ENCODE measurements around the gene SLC16A5. TPM values are rescaled to one million over a fixed set of nuclear protein-coding genes. Genes with fewer than 3 reads are reported as not detected.
A peak's percentile ranks its signal among the peaks of the same experiment; 100 is the strongest.
"Not testable (repeated sequence)": the region's sequence is repeated elsewhere in the genome, so short reads cannot be mapped to it uniquely, and the experiment has no call there.

The SLC16A5 gene
- polyA plus RNA-seq, 1 donor: 25.5 TPM

DNA sequence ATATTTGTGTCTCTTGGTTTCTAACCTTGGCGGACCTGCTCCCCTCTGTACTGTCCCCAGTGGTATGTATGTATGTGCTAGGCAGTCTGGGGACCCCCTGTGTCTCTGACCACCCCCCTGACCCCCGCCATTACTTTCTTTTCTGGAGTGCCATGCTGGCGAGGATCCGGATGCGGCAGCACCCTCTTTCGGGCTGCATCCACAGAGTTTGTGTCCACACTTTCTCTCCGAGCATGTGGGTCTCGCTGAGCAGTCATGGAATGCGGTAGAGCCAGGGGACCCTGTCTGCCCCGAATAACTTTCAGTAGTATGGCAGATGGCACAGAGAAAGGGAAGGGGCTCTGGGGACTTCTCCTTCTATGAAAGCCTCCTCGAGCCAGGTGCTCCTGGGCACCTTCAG lies 23.7 kb upstream of the SLC16A5 start:
- Histone ChIP-seq H3K4me3 (ENCODE audit: low read length) (no peak overlapping the region), H3K4me1 (ENCODE audit: control insufficient read depth, insufficient read depth, low read length) (no peaks in the 10 kb centered on the region), H3K9me3 (ENCODE audit: control insufficient read depth, low read depth, low read length) (no peaks in the 10 kb centered on the region), H3K36me3 (ENCODE audit: control insufficient read depth, insufficient read depth, low read length) (peaks cover 51% of the 10 kb centered on the region), H3K27ac (ENCODE audit: low read length) (no peak overlapping the region), H3K27me3 (ENCODE audit: control insufficient read depth, insufficient read depth, low read length) (no peaks in the 10 kb centered on the region)
- no peak for DNase-seq
- WGBS (ENCODE audit: insufficient coverage, low lambda C conversion rate): no CpG with 5 or more reads among the region's 11 CpGs

DNA sequence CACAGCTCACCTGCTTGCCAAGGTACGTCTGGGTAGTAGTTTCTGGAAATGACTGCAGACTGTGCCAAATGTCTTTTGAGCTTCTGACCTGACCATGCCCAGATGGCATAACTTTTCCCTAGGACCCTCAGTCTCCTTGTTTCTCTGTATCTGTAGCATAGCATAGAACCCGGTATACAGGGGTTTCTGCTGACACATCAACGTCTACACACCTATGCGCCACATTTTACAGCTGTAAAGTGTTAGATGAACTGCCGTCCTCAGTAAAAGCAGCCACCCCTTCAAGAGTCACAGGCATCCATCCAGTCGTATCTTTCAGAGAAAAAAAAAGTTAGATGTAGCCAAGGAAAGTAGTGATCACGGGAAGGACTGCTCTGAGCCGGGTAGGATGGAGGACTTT lies 23.3 kb upstream of the SLC16A5 start:
- Histone ChIP-seq H3K4me1 (ENCODE audit: control insufficient read depth, insufficient read depth, low read length) (no peaks in the 10 kb centered on the region), H3K36me3 (ENCODE audit: control insufficient read depth, insufficient read depth, low read length) (peaks cover 49% of the 10 kb centered on the region), H3K27ac (ENCODE audit: low read length) (no peak overlapping the region), H3K9me3 (ENCODE audit: control insufficient read depth, low read depth, low read length) (no peaks in the 10 kb centered on the region), H3K4me3 (ENCODE audit: low read length) (no peak overlapping the region), H3K27me3 (ENCODE audit: control insufficient read depth, insufficient read depth, low read length) (no peaks in the 10 kb centered on the region)
- WGBS (ENCODE audit: insufficient coverage, low lambda C conversion rate): no CpG with 5 or more reads among the region's 8 CpGs
- no peak for DNase-seq

DNA sequence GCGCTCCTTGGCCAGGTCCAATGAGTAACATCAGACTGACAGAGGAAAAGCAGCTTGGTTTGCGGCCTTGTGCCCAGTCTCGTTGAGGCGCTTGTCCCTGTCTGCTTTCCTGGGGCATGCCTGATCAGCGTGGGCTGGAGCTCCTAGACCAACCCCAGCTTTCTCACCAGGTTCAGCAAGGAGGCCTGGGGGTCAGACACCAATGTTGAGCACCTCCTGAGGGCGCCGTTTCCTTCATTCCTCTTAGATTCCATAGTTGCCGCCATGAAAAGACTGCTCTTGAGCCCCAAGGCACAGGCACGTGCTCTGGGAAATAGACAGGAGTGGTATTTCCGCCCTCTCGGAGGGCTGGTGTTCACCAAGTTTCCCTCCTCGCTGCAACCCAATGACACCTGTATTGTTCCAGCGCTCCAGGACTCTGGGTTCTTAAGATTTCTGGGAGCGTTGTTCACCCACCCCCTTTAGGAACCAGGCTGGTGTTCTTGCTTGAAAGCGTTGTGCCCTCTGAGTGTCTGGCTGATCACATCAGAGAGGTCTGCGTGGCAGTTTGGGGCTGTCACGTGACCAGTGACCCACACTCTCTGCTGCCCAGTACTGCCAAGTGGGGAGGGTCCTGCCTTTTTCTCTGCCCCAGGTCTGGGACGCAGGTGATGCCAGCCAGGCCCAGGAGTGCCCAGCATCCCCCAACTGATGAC lies 22.7 kb upstream of the SLC16A5 start:
- no peaks in the 10 kb centered on the region for H3K4me1 ChIP-seq (ENCODE audit: control insufficient read depth, insufficient read depth, low read length)
- no peaks in the 10 kb centered on the region for H3K9me3 ChIP-seq (ENCODE audit: control insufficient read depth, low read depth, low read length)
- H3K4me3 ChIP-seq (ENCODE audit: low read length): no peak overlapping the region
- no peak overlapping the region for H3K27ac ChIP-seq (ENCODE audit: low read length)
- H3K27me3 ChIP-seq (ENCODE audit: control insufficient read depth, insufficient read depth, low read length): no peaks in the 10 kb centered on the region
- H3K36me3 ChIP-seq (ENCODE audit: control insufficient read depth, insufficient read depth, low read length): peaks cover 47% of the 10 kb centered on the region
- DNase-seq: no peak
- no CpG with 5 or more reads among the region's 18 CpGs for WGBS (ENCODE audit: insufficient coverage, low lambda C conversion rate)

DNA sequence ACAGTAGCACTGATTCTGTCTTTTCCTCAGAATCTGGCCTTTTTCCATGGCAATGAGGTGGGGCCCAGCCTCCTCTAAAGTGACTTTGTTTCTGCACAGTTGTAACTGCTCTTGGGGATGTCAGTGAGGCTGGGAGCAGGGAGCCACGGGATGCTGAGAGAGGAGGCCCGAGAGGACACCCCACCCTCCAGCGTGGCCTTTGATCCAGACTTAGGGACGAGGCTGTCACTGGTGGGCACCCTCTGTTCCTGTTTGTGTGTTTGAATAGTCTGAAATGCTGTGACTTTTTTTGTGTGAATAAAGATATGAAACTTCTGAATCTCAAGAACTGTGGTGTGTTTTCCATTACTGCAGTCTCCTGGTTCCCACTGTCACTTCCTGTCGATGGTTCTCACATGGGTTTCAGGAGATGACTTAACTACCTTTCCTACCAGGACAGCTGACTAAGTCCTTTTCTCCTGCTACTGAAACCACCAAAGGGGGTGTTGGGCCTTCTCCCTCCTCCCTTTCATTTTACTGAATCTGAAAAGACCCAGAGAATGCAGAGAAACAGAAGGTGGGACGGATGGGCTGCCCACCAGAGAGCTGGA lies 22.1 kb upstream of the SLC16A5 start:
- Histone ChIP-seq H3K36me3 (ENCODE audit: control insufficient read depth, insufficient read depth, low read length) (peaks cover 46% of the 10 kb centered on the region), H3K27ac (ENCODE audit: low read length) (peak overlapping the region; percentile 52), H3K9me3 (ENCODE audit: control insufficient read depth, low read depth, low read length) (no peaks in the 10 kb centered on the region), H3K27me3 (ENCODE audit: control insufficient read depth, insufficient read depth, low read length) (no peaks in the 10 kb centered on the region), H3K4me1 (ENCODE audit: control insufficient read depth, insufficient read depth, low read length) (no peaks in the 10 kb centered on the region), H3K4me3 (ENCODE audit: low read length) (no peak overlapping the region)
- no CpG with 5 or more reads among the region's 6 CpGs for WGBS (ENCODE audit: insufficient coverage, low lambda C conversion rate)
- DNase-seq: no peak

DNA sequence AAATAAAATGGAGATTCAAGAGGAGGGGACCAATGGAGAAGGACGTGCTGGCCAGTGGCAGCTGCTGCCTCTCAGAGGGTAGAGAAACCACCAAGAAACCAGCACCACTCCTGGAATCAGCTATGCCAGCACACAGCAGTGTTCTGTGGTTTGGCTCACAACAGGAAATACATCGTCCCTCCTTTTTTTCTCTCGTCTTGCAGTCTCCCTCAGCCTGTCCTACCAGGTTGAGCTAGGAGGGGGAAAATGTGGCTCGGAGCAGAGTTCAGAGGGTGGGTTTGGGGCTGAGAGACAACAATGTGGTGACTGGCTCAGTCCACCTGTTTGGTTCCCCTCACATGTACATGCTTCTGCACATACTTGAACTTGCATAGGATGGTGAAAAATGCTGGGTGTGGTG lies 19.9 kb upstream of the SLC16A5 start:
- H3K4me1 ChIP-seq (ENCODE audit: control insufficient read depth, insufficient read depth, low read length): no peaks in the 10 kb centered on the region
- H3K9me3 ChIP-seq (ENCODE audit: control insufficient read depth, low read depth, low read length): no peaks in the 10 kb centered on the region
- H3K27me3 ChIP-seq (ENCODE audit: control insufficient read depth, insufficient read depth, low read length): no peaks in the 10 kb centered on the region
- peaks cover 24% of the 10 kb centered on the region for H3K36me3 ChIP-seq (ENCODE audit: control insufficient read depth, insufficient read depth, low read length)
- no peak overlapping the region for H3K4me3 ChIP-seq (ENCODE audit: low read length)
- DNase-seq: no peak
- H3K27ac ChIP-seq (ENCODE audit: low read length): no peak overlapping the region
- no CpG with 5 or more reads among the region's 4 CpGs for WGBS (ENCODE audit: insufficient coverage, low lambda C conversion rate)

DNA sequence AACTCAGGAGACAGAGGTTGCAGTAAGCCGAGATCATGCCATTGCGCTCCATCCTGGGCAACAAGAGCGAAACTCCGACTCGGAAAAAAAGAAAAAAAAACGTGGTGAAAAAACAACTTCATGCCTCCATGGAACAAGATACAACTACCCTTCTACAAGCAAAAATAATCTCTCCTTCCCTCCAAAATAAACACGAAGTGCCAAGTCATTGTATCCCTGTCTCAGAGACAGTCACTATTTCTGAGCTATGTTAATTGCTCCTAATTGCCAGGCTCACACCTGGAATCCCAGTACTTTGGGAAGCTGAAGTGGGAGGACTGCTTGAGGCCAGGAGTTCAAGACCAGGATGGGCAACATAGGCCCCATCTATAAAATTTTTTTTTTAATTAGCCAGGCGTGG lies 19.0 kb upstream of the SLC16A5 start:
- no peak for DNase-seq
- Histone ChIP-seq H3K4me1 (ENCODE audit: control insufficient read depth, insufficient read depth, low read length) (peaks cover 4% of the 10 kb centered on the region), H3K27me3 (ENCODE audit: control insufficient read depth, insufficient read depth, low read length) (no peaks in the 10 kb centered on the region), H3K9me3 (ENCODE audit: control insufficient read depth, low read depth, low read length) (no peaks in the 10 kb centered on the region), H3K27ac (ENCODE audit: low read length) (no peak overlapping the region), H3K4me3 (ENCODE audit: low read length) (no peak overlapping the region), H3K36me3 (ENCODE audit: control insufficient read depth, insufficient read depth, low read length) (peaks cover 15% of the 10 kb centered on the region)
- WGBS (ENCODE audit: insufficient coverage, low lambda C conversion rate): no CpG with 5 or more reads among the region's 8 CpGs

DNA sequence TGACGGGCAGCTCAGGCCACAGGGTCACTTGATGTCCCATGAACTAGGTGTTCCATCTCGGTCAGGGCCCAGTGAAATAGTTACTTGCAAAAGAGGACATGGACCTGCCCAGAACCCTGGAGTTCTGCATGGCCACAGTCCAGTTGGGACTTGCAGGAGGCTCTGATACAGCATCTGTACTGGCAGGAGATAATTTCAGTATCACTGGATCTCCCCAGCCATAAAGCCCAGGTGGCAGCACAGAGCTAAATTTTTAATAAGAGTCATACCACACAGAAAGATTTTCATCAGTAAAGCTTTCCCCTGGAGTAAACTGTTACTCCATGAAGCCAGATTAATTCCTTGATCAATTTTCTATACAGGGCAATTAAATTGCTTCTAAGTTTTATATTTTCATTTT lies 18.0 kb upstream of the SLC16A5 start:
- Histone ChIP-seq H3K4me3 (ENCODE audit: low read length) (no peak overlapping the region), H3K9me3 (ENCODE audit: control insufficient read depth, low read depth, low read length) (no peaks in the 10 kb centered on the region), H3K36me3 (ENCODE audit: control insufficient read depth, insufficient read depth, low read length) (peaks cover 5% of the 10 kb centered on the region), H3K27me3 (ENCODE audit: control insufficient read depth, insufficient read depth, low read length) (no peaks in the 10 kb centered on the region), H3K4me1 (ENCODE audit: control insufficient read depth, insufficient read depth, low read length) (peaks cover 11% of the 10 kb centered on the region), H3K27ac (ENCODE audit: low read length) (no peak overlapping the region)
- no peak for DNase-seq
- WGBS (ENCODE audit: insufficient coverage, low lambda C conversion rate): no CpG with 5 or more reads among the region's 2 CpGs

DNA sequence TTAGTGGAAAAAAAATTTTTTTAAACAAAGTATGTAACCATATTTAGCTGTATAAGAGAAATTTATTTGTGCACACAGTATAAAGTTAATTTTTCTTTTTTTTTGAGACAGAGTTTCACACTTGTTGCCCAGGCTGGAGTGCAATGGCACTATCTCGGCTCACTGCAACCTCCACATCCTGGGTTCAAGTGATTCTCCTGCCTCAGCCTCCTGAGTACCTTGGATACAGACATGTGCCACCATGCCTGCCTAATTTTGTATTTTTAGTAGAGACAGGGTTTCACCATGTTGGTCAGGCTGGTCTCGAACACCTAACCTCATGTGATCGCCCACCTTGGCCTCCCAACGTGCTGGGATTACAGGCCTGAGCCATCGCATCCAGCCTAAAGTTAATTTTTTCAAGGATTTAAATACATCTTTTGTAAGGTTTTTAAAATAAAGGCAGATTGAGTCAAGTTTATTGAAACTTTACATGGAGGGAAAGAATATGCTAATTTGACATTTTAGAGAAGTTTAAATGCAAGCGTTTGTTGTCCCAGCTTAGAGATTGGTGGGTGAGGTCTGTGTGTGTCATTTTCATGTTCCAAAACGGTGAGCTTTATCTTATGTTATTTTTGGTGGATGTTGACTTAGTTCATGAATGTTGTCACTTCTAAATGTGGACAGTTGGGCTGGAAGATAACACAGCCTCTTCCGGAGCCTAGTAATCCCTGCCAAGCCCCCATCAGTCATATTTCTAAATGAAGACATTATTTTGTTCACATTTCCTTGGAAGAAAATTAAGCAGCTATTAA lies 16.1 kb upstream of the SLC16A5 start:
- H3K27me3 ChIP-seq (ENCODE audit: control insufficient read depth, insufficient read depth, low read length); H3K9me3 ChIP-seq (ENCODE audit: control insufficient read depth, low read depth, low read length); DNase-seq; H3K4me3 ChIP-seq (ENCODE audit: low read length); H3K36me3 ChIP-seq (ENCODE audit: control insufficient read depth, insufficient read depth, low read length); H3K27ac ChIP-seq (ENCODE audit: low read length): not testable (repeated sequence)
- H3K4me1 ChIP-seq (ENCODE audit: control insufficient read depth, insufficient read depth, low read length): peaks cover 11% of the 10 kb centered on the region
- WGBS (ENCODE audit: insufficient coverage, low lambda C conversion rate): 100% methylated on average over 1 of the region's 8 CpGs

DNA sequence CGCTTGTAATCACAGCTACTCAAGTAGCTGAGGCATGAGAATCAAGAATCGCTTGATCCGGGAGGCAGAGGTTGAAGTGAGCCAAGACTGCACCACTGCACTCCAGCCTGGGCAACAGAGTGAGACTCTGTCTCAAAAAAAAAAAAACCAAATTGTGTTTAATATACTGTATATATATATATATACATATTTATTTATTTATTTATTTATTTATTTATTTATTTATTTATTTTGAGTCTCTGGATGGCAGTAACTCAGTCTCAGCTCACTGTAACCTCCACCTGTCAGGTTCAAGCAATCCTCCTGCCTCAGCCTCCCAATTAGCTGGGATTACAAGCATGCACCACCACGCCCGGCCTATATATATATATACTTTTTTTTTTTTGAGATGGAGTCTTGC lies 14.8 kb upstream of the SLC16A5 start:
- H3K36me3 ChIP-seq (ENCODE audit: control insufficient read depth, insufficient read depth, low read length); DNase-seq; H3K9me3 ChIP-seq (ENCODE audit: control insufficient read depth, low read depth, low read length); H3K4me3 ChIP-seq (ENCODE audit: low read length); H3K27ac ChIP-seq (ENCODE audit: low read length); H3K27me3 ChIP-seq (ENCODE audit: control insufficient read depth, insufficient read depth, low read length): not testable (repeated sequence)
- H3K4me1 ChIP-seq (ENCODE audit: control insufficient read depth, insufficient read depth, low read length): peaks cover 19% of the 10 kb centered on the region
- no CpG with 5 or more reads among the region's 5 CpGs for WGBS (ENCODE audit: insufficient coverage, low lambda C conversion rate)

DNA sequence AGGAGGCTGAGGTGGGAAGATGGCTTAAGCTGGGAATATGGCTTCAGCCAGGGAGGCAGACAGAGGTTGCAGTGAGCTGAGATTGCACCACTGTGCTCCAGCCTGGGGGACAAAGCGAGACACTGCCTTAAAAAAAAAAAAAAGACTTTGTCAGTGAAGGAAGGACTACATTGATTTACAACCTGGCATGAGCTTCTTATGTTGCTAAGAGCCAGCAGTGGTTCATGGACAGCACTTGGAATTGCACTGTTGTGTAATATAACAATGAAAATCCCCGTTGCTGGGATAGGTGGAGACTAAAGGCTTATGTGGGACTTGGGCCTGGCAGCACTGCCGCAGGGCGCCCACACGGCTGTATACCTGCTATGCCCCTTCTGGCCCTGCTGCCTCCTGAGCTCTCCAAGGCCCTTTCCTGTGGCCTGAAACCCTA lies 14.1 kb upstream of the SLC16A5 start:
- no peak overlapping the region for H3K4me3 ChIP-seq (ENCODE audit: low read length)
- H3K36me3 ChIP-seq (ENCODE audit: control insufficient read depth, insufficient read depth, low read length): no peaks in the 10 kb centered on the region
- no peaks in the 10 kb centered on the region for H3K27me3 ChIP-seq (ENCODE audit: control insufficient read depth, insufficient read depth, low read length)
- H3K9me3 ChIP-seq (ENCODE audit: control insufficient read depth, low read depth, low read length): no peaks in the 10 kb centered on the region
- no CpG with 5 or more reads among the region's 5 CpGs for WGBS (ENCODE audit: insufficient coverage, low lambda C conversion rate)
- H3K4me1 ChIP-seq (ENCODE audit: control insufficient read depth, insufficient read depth, low read length): peaks cover 27% of the 10 kb centered on the region
- peak overlapping the region; percentile 22 for H3K27ac ChIP-seq (ENCODE audit: low read length)
- peak; percentile 76 to 89 for DNase-seq
